ENCODE data around the gene PROX2.
A peak's percentile ranks its signal among the peaks of the same experiment; 100 is the strongest.

Gene PROX2

GRCh38 chr14:74915426-74915825, 39.5 kb upstream of the PROX2 start:
- no peak overlapping the region for H3K4me3 ChIP-seq (ENCODE audit: low read depth, low read length)
- DNase-seq (ENCODE audit: low read depth, low spot score) = no peak
- TF ChIP-seq CTCF (IDR thresholded peaks at IDR 0.05; ENCODE audit: low read depth, low read length) = no peak
- in situ Hi-C loops (cut with HindIII; ENCODE audit: low sequenced_read_pairs) = no loop called here

GRCh38 chr14:74913986-74914573, 38.1 kb upstream of the PROX2 start:
- peak; percentile 93 for TF ChIP-seq CTCF (IDR thresholded peaks at IDR 0.05; ENCODE audit: low read depth, low read length)
- in situ Hi-C loops (cut with HindIII; ENCODE audit: low sequenced_read_pairs) = no loop called here
- H3K4me3 ChIP-seq (ENCODE audit: low read depth, low read length) = no peak overlapping the region
- DNase-seq (ENCODE audit: low read depth, low spot score) = peak; percentile 75

- DNase-seq (ENCODE audit: low read depth, low spot score) = no peak
- TF ChIP-seq CTCF (IDR thresholded peaks at IDR 0.05; ENCODE audit: low read depth, low read length) = no peak
- H3K4me3 ChIP-seq (ENCODE audit: low read depth, low read length) = no peak overlapping the region
- in situ Hi-C loops (cut with HindIII; ENCODE audit: low sequenced_read_pairs) = no loop called here
Observed at GRCh38 chr14:74913393-74913910, 37.5 kb upstream of the PROX2 start.

- in situ Hi-C loops (cut with HindIII; ENCODE audit: low sequenced_read_pairs) = no loop called here
- no peak for DNase-seq (ENCODE audit: low read depth, low spot score)
- H3K4me3 ChIP-seq (ENCODE audit: low read depth, low read length) = no peak overlapping the region
- TF ChIP-seq CTCF (IDR thresholded peaks at IDR 0.05; ENCODE audit: low read depth, low read length) = no peak
Observed at GRCh38 chr14:74912801-74913200, 36.9 kb upstream of the PROX2 start.

GRCh38 chr14:74912111-74912510, 36.2 kb upstream of the PROX2 start:
- no peak overlapping the region for H3K4me3 ChIP-seq (ENCODE audit: low read depth, low read length)
- TF ChIP-seq CTCF (IDR thresholded peaks at IDR 0.05; ENCODE audit: low read depth, low read length) = no peak
- no peak for DNase-seq (ENCODE audit: low read depth, low spot score)
- in situ Hi-C loops (cut with HindIII; ENCODE audit: low sequenced_read_pairs) = no loop called here

GRCh38 chr14:74911704-74912103, 35.8 kb upstream of the PROX2 start:
- DNase-seq (ENCODE audit: low read depth, low spot score) = no peak
- in situ Hi-C loops (cut with HindIII; ENCODE audit: low sequenced_read_pairs) = no loop called here
- H3K4me3 ChIP-seq (ENCODE audit: low read depth, low read length) = no peak overlapping the region
- no peak for TF ChIP-seq CTCF (IDR thresholded peaks at IDR 0.05; ENCODE audit: low read depth, low read length)
